IPS-15b (cell line): ENCODE measurements around the gene ACAD9.
"Not testable (repeated sequence)": the region's sequence is repeated elsewhere in the genome, so short reads cannot be mapped to it uniquely, and the experiment has no call there.

Experiments
- H3K27me3 ChIP-seq: one replicate; pipeline ENCODE4 v1.6.1; 2013; ENCODE audit warnings: low read length; ENCODE audit not compliant: control insufficient read depth, insufficient read depth
- H3K36me3 ChIP-seq: one replicate; pipeline ENCODE4 v1.6.1; 2013; ENCODE audit warnings: low read length; ENCODE audit not compliant: control insufficient read depth, insufficient read depth
- H3K4me1 ChIP-seq: one replicate; pipeline ENCODE4 v1.6.1; 2013; ENCODE audit warnings: mild to moderate bottlenecking, low read length; ENCODE audit not compliant: control insufficient read depth, insufficient read depth
- H3K4me3 ChIP-seq: one replicate; pipeline ENCODE4 v1.5.1; 2013; ENCODE audit warnings: low read depth, low read length
- H3K9ac ChIP-seq: one replicate; pipeline ENCODE4 v1.6.1; 2013; ENCODE audit warnings: low read depth, mild to moderate bottlenecking, low read length
- H3K9me3 ChIP-seq: one replicate; pipeline ENCODE4 v1.6.1; 2013; ENCODE audit warnings: mild to moderate bottlenecking, low read length; ENCODE audit not compliant: control insufficient read depth, insufficient read depth

ACAD9 gene

GRCh38 chr3:128864351-128864811 lies 15.0 kb upstream of the ACAD9 start:
- H3K4me1 ChIP-seq = peaks cover 3% of the 10 kb centered on the region
- H3K9me3 ChIP-seq = peaks cover 7% of the 10 kb centered on the region
- no peaks in the 10 kb centered on the region for H3K27me3 ChIP-seq
- H3K4me3 ChIP-seq = no peak overlapping the region
- H3K36me3 ChIP-seq = no peaks in the 10 kb centered on the region
- H3K9ac ChIP-seq = no peak overlapping the region

- not testable (repeated sequence) for H3K36me3 ChIP-seq, H3K27me3 ChIP-seq, H3K4me3 ChIP-seq, H3K9me3 ChIP-seq, H3K4me1 ChIP-seq, H3K9ac ChIP-seq
Measured at GRCh38 chr3:128864849-128865804, 14.3 kb upstream of the ACAD9 start.

- no peak overlapping the region for H3K4me3 ChIP-seq
- no peak overlapping the region for H3K9ac ChIP-seq
- H3K4me1 ChIP-seq = peaks cover 3% of the 10 kb centered on the region
- H3K27me3 ChIP-seq = no peaks in the 10 kb centered on the region
- no peaks in the 10 kb centered on the region for H3K9me3 ChIP-seq
- H3K36me3 ChIP-seq = no peaks in the 10 kb centered on the region
Measured at GRCh38 chr3:128867200-128868125, 12.0 kb upstream of the ACAD9 start.

GRCh38 chr3:128870347-128870746 lies 9.1 kb upstream of the ACAD9 start:
- Histone ChIP-seq H3K4me1 (no peaks in the 10 kb centered on the region), H3K36me3 (no peaks in the 10 kb centered on the region)

GRCh38 chr3:128872282-128872681 lies 7.1 kb upstream of the ACAD9 start:
- Histone ChIP-seq H3K9me3 (no peaks in the 10 kb centered on the region), H3K9ac (no peak overlapping the region), H3K27me3 (peaks cover 5% of the 10 kb centered on the region), H3K4me3 (no peak overlapping the region), H3K36me3 (no peaks in the 10 kb centered on the region), H3K4me1 (no peaks in the 10 kb centered on the region)

More at GRCh38 chr3:128870347-128870746, 9.1 kb upstream of the ACAD9 start:
- Histone ChIP-seq H3K27me3 (peaks cover 5% of the 10 kb centered on the region), H3K9ac (no peak overlapping the region), H3K4me3 (no peak overlapping the region), H3K9me3 (no peaks in the 10 kb centered on the region)

GRCh38 chr3:128872744-128873143 lies 6.7 kb upstream of the ACAD9 start:
- H3K9me3 ChIP-seq = no peaks in the 10 kb centered on the region
- no peaks in the 10 kb centered on the region for H3K4me1 ChIP-seq
- no peaks in the 10 kb centered on the region for H3K36me3 ChIP-seq
- H3K4me3 ChIP-seq = no peak overlapping the region
- H3K9ac ChIP-seq = no peak overlapping the region
- peaks cover 5% of the 10 kb centered on the region for H3K27me3 ChIP-seq

GRCh38 chr3:128873244-128874022 lies 6.0 kb upstream of the ACAD9 start:
- Histone ChIP-seq H3K36me3 (no peaks in the 10 kb centered on the region), H3K4me1 (no peaks in the 10 kb centered on the region), H3K9ac (no peak overlapping the region), H3K27me3 (peaks cover 5% of the 10 kb centered on the region), H3K4me3 (no peak overlapping the region), H3K9me3 (no peaks in the 10 kb centered on the region)

- Histone ChIP-seq H3K4me1 (no peaks in the 10 kb centered on the region), H3K4me3 (no peak overlapping the region), H3K27me3 (peaks cover 5% of the 10 kb centered on the region), H3K36me3 (no peaks in the 10 kb centered on the region), H3K9me3 (no peaks in the 10 kb centered on the region), H3K9ac (no peak overlapping the region)
Measured at GRCh38 chr3:128874481-128875180, 4.8 kb upstream of the ACAD9 start.

GRCh38 chr3:128875556-128876120 lies 3.8 kb upstream of the ACAD9 start:
- Histone ChIP-seq H3K9ac (no peak overlapping the region), H3K9me3 (no peaks in the 10 kb centered on the region), H3K27me3 (peaks cover 5% of the 10 kb centered on the region), H3K4me1 (no peaks in the 10 kb centered on the region), H3K4me3 (no peak overlapping the region), H3K36me3 (no peaks in the 10 kb centered on the region)

- Histone ChIP-seq H3K4me3 (peak overlapping the region; percentile 100), H3K36me3 (no peaks in the 10 kb centered on the region), H3K4me1 (no peaks in the 10 kb centered on the region), H3K9me3 (no peaks in the 10 kb centered on the region), H3K9ac (peak overlapping the region; percentile 97), H3K27me3 (peaks cover 5% of the 10 kb centered on the region)
Measured at GRCh38 chr3:128878011-128878457, 1.4 kb upstream of the ACAD9 start.
